ENCODE measurements around the gene SH3PXD2B. TPM values are rescaled to one million over a fixed set of nuclear protein-coding genes. Genes with fewer than 3 reads are reported as not detected.
"Not testable (repeated sequence)": the region's sequence is repeated elsewhere in the genome, so short reads cannot be mapped to it uniquely, and the experiment has no call there.

Gene SH3PXD2B
- total RNA-seq, 1 experiment from 2014 or later = 64.1 TPM

DNA sequence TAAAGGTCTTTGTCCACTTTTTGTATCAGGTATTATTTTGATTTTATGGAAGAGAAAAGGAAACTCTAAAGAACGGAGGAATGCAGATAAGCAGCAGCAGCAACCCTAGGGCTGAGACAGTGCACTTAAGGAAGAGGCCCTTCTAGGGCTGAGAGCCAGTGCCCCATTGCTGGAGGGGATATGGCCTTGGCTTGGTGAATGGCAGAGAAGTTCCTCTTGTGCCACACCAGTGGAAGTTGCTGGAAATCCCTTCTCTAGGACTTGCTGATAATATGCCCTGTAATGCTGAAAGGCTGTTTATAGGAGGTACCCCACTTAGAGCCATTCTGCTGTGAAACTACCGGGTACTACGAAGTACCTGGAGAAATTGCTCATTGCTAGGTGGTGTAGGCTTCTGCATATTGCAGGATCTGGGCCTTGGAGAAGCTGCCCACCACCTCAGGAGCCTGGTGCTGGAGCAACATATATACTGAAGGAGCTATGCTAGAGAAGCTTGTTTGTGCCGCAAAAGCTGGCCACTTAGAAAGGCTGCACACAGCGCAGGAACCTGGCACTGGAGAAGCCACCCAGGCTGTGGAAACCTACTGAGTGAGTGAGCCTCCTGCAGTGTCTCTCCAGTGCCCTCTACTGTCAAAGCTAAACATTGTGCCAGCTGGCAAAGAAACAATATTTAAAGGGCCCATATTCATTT, 161.1 kb downstream of the SH3PXD2B start:
- Mint-ChIP-seq H3K4me1 (no peaks in the 10 kb centered on the region), H3K4me3 (no peak overlapping the region), H3K36me3 (no peaks in the 10 kb centered on the region), H3K27me3 (ENCODE audit: low read depth) (peaks cover 7% of the 10 kb centered on the region; the same call in 1 of the 2 replicates), H3K9me3 (no peaks in the 10 kb centered on the region), H3K27ac (no peak overlapping the region)
- ATAC-seq (peak; percentile 98), DNase-seq (ENCODE audit: low spot score) (peak; percentile 53)
- TF ChIP-seq ETV6 (CRISPR knock-in tag; IDR thresholded peaks at IDR 0.05) (no peak), TCF7 (CRISPR knock-in tag; IDR thresholded peaks at IDR 0.05; ENCODE audit: low read depth) (no peak)
- TF ChIP-seq, protein P1, sequence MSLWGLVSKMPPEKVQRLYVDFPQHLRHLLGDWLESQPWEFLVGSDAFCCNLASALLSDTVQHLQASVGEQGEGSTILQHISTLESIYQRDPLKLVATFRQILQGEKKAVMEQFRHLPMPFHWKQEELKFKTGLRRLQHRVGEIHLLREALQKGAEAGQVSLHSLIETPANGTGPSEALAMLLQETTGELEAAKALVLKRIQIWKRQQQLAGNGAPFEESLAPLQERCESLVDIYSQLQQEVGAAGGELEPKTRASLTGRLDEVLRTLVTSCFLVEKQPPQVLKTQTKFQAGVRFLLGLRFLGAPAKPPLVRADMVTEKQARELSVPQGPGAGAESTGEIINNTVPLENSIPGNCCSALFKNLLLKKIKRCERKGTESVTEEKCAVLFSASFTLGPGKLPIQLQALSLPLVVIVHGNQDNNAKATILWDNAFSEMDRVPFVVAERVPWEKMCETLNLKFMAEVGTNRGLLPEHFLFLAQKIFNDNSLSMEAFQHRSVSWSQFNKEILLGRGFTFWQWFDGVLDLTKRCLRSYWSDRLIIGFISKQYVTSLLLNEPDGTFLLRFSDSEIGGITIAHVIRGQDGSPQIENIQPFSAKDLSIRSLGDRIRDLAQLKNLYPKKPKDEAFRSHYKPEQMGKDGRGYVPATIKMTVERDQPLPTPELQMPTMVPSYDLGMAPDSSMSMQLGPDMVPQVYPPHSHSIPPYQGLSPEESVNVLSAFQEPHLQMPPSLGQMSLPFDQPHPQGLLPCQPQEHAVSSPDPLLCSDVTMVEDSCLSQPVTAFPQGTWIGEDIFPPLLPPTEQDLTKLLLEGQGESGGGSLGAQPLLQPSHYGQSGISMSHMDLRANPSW (CRISPR knock-in tag; conservative IDR thresholded peaks at IDR 0.05; ENCODE audit: low read depth) = no peak
- CTCF ChIA-PET = interaction anchor here (0.6 to 3.7 kb wide), 26 partner anchors 8 to 381 kb away, joined by 3 to 25 read pairs (median 4); partner anchors contain the start of genes STK10 and UBTD2
- POLR2A ChIA-PET = no interaction called here

DNA sequence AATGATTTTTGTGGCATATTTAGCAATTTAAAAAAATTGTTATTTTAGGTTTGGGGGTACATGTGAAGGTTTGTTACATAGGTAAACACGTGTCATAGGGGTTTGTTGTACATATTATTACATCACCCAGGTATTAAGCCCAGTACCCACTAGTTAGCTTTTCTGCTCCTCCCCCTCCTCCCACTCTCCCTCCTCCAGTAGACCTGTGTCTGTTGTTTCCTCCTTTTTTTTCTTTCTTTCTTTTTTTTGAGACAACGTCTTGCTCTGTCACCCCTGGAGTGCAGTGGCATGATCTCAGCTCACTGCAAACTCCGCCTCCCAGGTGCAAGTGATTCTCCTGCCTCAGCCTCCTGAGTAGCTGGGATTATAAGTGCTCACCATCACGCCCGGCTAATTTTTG, 162.5 kb downstream of the SH3PXD2B start:
- H3K27me3 Mint-ChIP-seq (ENCODE audit: low read depth); H3K4me1 Mint-ChIP-seq; H3K9me3 Mint-ChIP-seq; DNase-seq (ENCODE audit: low spot score); POLR2A ChIA-PET; H3K4me3 Mint-ChIP-seq; ATAC-seq; H3K27ac Mint-ChIP-seq; H3K36me3 Mint-ChIP-seq: not testable (repeated sequence)
- CTCF ChIA-PET = interaction anchor here (0.5 to 3.7 kb wide), 6 partner anchors 9 to 196 kb away, joined by 3 to 25 read pairs (median 4); partner anchors contain the start of genes STK10 and UBTD2
- peak; percentile 38; the same call in 1 of the 2 replicates for TF ChIP-seq ZNF263 (CRISPR knock-in tag; IDR thresholded peaks at IDR 0.05; ENCODE audit: low read depth)

DNA sequence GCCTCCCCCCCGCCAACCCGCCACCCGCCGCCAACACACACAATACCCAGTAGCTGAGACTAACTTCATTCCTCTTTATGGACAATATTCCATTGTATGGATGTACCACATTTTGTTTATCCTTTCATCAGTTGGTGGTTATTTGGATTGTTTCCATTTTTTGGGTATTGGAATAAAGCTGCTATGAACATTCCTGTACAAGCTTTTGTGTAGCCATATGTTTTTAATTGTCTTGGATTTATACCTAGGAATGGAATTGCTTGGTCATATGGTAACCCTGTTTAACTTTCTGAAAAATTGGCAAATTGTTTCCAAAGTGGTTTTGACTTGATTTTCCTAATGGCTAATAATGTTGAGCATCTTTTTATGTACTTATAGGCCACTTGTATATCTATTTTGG, 165.9 kb downstream of the SH3PXD2B start:
- DNase-seq (ENCODE audit: low spot score) (no peak), ATAC-seq (no peak)
- peaks cover 10% of the 10 kb centered on the region for H3K27me3 Mint-ChIP-seq (ENCODE audit: low read depth)
- peaks cover 14% of the 10 kb centered on the region for H3K4me1 Mint-ChIP-seq
- TF ChIP-seq, protein P2, sequence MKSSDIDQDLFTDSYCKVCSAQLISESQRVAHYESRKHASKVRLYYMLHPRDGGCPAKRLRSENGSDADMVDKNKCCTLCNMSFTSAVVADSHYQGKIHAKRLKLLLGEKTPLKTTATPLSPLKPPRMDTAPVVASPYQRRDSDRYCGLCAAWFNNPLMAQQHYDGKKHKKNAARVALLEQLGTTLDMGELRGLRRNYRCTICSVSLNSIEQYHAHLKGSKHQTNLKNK (CRISPR knock-in tag; IDR thresholded peaks at IDR 0.05) = no peak
- no peak for TF ChIP-seq ZNF396 (CRISPR knock-in tag; IDR thresholded peaks at IDR 0.05; ENCODE audit: borderline replicate concordance)
- no peak for TF ChIP-seq GRHL2 (CRISPR knock-in tag; IDR thresholded peaks at IDR 0.05; ENCODE audit: insufficient replicate concordance, severe bottlenecking)
- H3K4me3 Mint-ChIP-seq = no peak overlapping the region
- H3K36me3 Mint-ChIP-seq = no peaks in the 10 kb centered on the region
- CTCF ChIA-PET = interaction anchor here (0.7 kb wide), 1 partner anchor 100 kb away, joined by 3 read pairs; no protein-coding TSS in a partner anchor
- POLR2A ChIA-PET = interaction anchor here (0.6 kb wide), 1 partner anchor 10 kb away, joined by 4 read pairs; no protein-coding TSS in a partner anchor
- H3K27ac Mint-ChIP-seq = no peak overlapping the region
- no peaks in the 10 kb centered on the region for H3K9me3 Mint-ChIP-seq

DNA sequence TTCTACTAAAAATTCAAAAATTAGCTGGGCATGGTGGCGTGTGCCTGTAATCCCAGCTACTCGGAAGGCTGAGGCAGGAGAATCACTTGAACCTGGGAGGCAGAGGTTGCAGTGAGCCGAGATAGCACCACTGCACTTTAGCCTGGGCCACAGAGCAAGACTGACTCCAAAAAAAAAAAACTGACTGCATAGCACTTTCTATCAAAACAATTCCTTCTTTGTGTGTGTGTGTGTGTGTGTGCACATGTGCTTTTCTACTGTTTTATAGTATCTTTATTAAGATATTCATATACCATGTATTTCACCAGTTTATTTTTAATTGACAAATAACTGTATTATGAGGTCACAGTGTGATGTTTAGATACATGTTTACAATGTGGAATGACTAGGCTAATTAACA, 167.2 kb downstream of the SH3PXD2B start:
- H3K9me3 Mint-ChIP-seq; H3K27me3 Mint-ChIP-seq (ENCODE audit: low read depth); DNase-seq (ENCODE audit: low spot score); POLR2A ChIA-PET; H3K27ac Mint-ChIP-seq; H3K36me3 Mint-ChIP-seq; H3K4me3 Mint-ChIP-seq; ATAC-seq: not testable (repeated sequence)
- CTCF ChIA-PET = interaction anchor here (0.6 to 1.1 kb wide), 5 partner anchors 15 to 410 kb away, joined by 3 to 5 read pairs (median 4); no protein-coding TSS in a partner anchor
- peaks cover 17% of the 10 kb centered on the region for H3K4me1 Mint-ChIP-seq

DNA sequence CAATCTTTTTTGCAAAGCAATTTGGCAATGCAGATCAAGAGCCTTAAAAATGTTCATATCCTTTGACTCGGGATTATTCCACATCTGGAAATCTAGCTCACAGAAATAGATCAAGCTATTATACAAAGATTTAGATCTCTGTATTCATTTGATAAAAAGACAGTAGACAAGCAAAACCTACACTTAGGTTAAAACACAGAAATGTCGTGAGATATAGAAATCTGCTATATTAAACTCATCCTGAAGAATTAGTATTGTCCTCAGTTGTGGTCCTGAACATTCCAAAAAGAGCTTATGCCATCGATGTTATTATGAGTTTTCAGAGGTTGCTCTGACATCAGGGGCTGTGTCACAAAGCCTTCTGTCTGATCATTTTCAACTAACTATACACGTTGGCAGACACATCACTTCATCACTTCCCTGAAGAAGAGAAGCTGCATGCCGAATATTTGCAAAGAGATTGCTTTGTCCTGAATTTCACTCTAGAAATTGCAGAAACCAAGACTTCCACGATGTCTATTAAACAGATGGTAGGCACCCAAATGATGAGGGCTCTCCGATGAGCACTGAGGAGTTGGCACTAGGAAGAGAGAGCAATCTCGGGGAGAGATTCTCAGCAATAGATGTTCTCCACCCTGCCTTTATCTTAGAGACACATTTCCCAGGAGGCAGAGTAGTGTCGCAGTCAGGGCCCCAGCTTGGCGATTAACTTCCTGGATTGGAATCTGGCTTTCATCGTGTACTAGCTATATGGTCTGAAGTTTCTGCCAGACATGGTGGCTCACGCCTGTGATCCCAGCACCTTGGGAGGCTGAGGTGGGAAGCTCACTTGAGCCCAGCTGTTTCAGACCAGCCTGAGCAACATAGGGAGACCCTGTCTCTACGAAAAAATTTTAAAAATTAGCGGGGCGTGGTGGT, 168.8 kb downstream of the SH3PXD2B start:
- peaks cover 10% of the 10 kb centered on the region for H3K27me3 Mint-ChIP-seq (ENCODE audit: low read depth)
- H3K4me1 Mint-ChIP-seq = peaks cover 32% of the 10 kb centered on the region
- ATAC-seq (no peak), DNase-seq (ENCODE audit: low spot score) (no peak)
- ChIA-PET POLR2A (no interaction called here), CTCF (interaction anchor here (1.2 to 1.5 kb wide), 3 partner anchors 8 to 166 kb away, joined by 4 to 6 read pairs (median 5); no protein-coding TSS in a partner anchor)
- no peaks in the 10 kb centered on the region for H3K36me3 Mint-ChIP-seq
- H3K9me3 Mint-ChIP-seq = no peaks in the 10 kb centered on the region
- H3K4me3 Mint-ChIP-seq = peak overlapping the region; percentile 91
- 0 out of 2 replicates have a peak overlapping the region, but pooled peaks have one; percentile 32 for H3K27ac Mint-ChIP-seq
- TF ChIP-seq, protein P3, sequence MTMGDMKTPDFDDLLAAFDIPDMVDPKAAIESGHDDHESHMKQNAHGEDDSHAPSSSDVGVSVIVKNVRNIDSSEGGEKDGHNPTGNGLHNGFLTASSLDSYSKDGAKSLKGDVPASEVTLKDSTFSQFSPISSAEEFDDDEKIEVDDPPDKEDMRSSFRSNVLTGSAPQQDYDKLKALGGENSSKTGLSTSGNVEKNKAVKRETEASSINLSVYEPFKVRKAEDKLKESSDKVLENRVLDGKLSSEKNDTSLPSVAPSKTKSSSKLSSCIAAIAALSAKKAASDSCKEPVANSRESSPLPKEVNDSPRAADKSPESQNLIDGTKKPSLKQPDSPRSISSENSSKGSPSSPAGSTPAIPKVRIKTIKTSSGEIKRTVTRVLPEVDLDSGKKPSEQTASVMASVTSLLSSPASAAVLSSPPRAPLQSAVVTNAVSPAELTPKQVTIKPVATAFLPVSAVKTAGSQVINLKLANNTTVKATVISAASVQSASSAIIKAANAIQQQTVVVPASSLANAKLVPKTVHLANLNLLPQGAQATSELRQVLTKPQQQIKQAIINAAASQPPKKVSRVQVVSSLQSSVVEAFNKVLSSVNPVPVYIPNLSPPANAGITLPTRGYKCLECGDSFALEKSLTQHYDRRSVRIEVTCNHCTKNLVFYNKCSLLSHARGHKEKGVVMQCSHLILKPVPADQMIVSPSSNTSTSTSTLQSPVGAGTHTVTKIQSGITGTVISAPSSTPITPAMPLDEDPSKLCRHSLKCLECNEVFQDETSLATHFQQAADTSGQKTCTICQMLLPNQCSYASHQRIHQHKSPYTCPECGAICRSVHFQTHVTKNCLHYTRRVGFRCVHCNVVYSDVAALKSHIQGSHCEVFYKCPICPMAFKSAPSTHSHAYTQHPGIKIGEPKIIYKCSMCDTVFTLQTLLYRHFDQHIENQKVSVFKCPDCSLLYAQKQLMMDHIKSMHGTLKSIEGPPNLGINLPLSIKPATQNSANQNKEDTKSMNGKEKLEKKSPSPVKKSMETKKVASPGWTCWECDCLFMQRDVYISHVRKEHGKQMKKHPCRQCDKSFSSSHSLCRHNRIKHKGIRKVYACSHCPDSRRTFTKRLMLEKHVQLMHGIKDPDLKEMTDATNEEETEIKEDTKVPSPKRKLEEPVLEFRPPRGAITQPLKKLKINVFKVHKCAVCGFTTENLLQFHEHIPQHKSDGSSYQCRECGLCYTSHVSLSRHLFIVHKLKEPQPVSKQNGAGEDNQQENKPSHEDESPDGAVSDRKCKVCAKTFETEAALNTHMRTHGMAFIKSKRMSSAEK (CRISPR knock-in tag; IDR thresholded peaks at IDR 0.05; ENCODE audit: borderline replicate concordance) = no peak
- no peak for TF ChIP-seq MYBL2 (CRISPR knock-in tag; IDR thresholded peaks at IDR 0.05)
